Fibroblast of pulmonary artery (primary cell): ENCODE data around the gene MISP.
A peak's percentile ranks its signal among the peaks of the same experiment; 100 is the strongest.
"Not testable (repeated sequence)": the region's sequence is repeated elsewhere in the genome, so short reads cannot be mapped to it uniquely, and the experiment has no call there.

ENCODE experiments used
- DNase-seq: peaks from one replicate; pipeline ENCODE4 v3.0.0-alpha.2; 2010; ENCODE audit warnings: low read depth
- H3K4me3 ChIP-seq: replicated peaks from 2 replicates; pipeline ENCODE4 v1.5.1; 2011; ENCODE audit warnings: low read depth, mild to moderate bottlenecking, control low read depth, low read length, moderate library complexity
- CTCF ChIP-seq: IDR thresholded peaks from 2 replicates; pipeline ENCODE4 v1.5.1; 2011; ENCODE audit warnings: mild to moderate bottlenecking, control low read depth, low read length, inconsistent platforms; ENCODE audit errors: missing control alignments

The MISP gene, protein sequence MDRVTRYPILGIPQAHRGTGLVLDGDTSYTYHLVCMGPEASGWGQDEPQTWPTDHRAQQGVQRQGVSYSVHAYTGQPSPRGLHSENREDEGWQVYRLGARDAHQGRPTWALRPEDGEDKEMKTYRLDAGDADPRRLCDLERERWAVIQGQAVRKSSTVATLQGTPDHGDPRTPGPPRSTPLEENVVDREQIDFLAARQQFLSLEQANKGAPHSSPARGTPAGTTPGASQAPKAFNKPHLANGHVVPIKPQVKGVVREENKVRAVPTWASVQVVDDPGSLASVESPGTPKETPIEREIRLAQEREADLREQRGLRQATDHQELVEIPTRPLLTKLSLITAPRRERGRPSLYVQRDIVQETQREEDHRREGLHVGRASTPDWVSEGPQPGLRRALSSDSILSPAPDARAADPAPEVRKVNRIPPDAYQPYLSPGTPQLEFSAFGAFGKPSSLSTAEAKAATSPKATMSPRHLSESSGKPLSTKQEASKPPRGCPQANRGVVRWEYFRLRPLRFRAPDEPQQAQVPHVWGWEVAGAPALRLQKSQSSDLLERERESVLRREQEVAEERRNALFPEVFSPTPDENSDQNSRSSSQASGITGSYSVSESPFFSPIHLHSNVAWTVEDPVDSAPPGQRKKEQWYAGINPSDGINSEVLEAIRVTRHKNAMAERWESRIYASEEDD

GRCh38 chr19:750640-751423 lies at the start of gene MISP:
MISP (plus strand) TSS chr19:751112; CDS start chr19:756947, 5,835 bp downstream.
- no peak within 1 kb of the TSS for H3K4me3 ChIP-seq
- DNase-seq: no peak
- no peak for TF ChIP-seq CTCF

DNA sequence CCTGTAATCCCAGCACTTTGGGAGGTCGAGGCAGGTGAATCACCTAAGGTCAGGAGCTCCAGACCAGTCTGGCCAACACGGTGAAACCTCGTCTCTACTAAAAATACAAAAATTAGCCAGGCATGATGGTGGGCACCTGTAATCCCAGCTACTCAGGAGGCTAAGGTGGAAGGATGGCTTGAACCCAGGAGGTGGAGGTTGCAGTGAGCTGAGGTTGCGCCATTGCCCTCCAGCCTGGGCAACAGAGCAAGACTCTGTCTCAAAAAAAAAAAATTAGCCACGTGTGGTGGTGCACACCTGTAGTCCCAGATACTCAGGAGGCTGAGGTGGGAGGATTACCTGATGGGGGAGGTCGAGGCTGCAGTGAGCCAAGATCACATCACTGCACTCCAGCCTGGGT lies 48.1 kb upstream of the MISP start:
- H3K4me3 ChIP-seq: not testable (repeated sequence)

GRCh38 chr19:703329-703650 lies 47.6 kb upstream of the MISP start:
- TF ChIP-seq CTCF: no peak
- no peak for DNase-seq
- H3K4me3 ChIP-seq: peak overlapping the region; percentile 26

More for the DNA sequence above, 48.1 kb upstream of the MISP start:
- DNase-seq: not testable (repeated sequence)

GRCh38 chr19:703651-704446 lies 47.1 kb upstream of the MISP start:
- DNase-seq: peak; percentile 67
- TF ChIP-seq CTCF: no peak
- peak overlapping the region; percentile 26 for H3K4me3 ChIP-seq

- no peak for TF ChIP-seq CTCF
- no peak for DNase-seq
- no peak overlapping the region for H3K4me3 ChIP-seq
These were observed 46.5 kb upstream of the MISP start for GRCh38 chr19:704447-704741.

DNA sequence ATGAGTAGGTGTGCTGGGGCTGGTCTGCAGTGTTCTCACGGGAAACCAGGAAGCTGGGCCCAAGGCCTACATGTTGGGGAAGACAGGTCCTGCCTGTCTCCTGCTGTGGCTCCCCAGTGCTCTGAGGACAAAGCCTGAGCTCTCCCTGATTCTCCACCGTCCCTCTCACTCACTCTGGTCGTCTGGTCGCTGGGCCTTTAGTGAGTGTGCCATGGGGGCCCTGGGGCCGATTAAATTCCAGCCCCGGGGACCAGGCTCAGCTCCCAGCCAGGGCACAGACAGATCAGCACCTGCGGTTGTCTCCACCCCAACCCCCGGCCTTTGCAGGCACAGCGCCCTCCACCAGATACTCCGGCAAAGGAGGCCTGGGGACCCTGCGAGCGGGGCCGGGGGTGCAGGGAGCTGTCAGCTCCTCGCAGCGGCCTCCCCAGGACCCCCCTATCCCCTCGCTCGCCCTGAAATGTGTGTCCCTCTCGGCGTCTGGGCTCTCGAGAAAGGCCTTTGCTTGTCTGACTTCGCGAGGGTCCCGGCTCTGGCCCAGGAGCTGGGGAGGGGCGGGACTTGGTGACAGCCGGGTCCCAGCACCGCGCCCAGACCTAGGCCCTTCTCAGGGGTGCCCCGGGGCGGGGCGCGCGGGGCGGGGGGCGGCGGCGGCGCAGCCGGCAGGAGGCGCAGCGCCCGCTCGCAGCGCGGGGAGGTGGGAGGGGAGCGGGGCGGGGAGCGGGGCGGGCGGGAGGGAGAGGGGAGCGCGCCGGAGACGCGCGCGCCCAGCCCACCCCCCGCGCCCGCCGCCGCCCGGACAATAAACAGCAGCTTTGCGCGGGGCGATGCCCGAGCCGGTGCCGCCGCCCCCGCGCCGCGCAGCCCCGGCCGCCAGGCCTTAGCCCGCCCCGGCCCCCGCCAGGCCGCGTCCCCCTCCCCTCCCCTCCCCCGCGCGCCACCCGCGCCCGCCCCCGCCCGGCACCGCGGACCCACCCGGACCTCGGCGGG lies 42.5 kb upstream of the MISP start, which contains the start of gene PALM:
PALM (plus strand) TSS at position 782 of the 990 bp plus-strand sequence. CDS start 212 bp downstream, outside the sequence.
- no peak for DNase-seq
- TF ChIP-seq CTCF: no peak
- peak within 1 kb of the TSS; percentile 57 for H3K4me3 ChIP-seq
